ENCODE results near the gene ATP6V1E1.

Gene ATP6V1E1

GRCh38 chr22:17633998-17634323, 5.4 kb upstream of the ATP6V1E1 start:
- DNase-seq (ENCODE audit: low read depth, low spot score) = no peak

- DNase-seq (ENCODE audit: low read depth, low spot score) = peak; percentile 47
Measured at GRCh38 chr22:17633217-17633997, 4.9 kb upstream of the ATP6V1E1 start.

- DNase-seq (ENCODE audit: low read depth, low spot score) = no peak
Measured at GRCh38 chr22:17631076-17631565, 2.6 kb upstream of the ATP6V1E1 start.

GRCh38 chr22:17629641-17630040, 1.1 kb upstream of the ATP6V1E1 start:
- DNase-seq (ENCODE audit: low read depth, low spot score) = no peak

- no peak for DNase-seq (ENCODE audit: low read depth, low spot score)
Measured at GRCh38 chr22:17629173-17629489, 582 bp upstream of the ATP6V1E1 start.

- DNase-seq (ENCODE audit: low read depth, low spot score) = peak; percentile 30
Measured at GRCh38 chr22:17627961-17628405, 566 bp downstream of the ATP6V1E1 start.

GRCh38 chr22:17613280-17613679, 15.3 kb downstream of the ATP6V1E1 start:
- DNase-seq (ENCODE audit: low read depth, low spot score) = no peak

GRCh38 chr22:17612057-17612456, 16.5 kb downstream of the ATP6V1E1 start:
- no peak for DNase-seq (ENCODE audit: low read depth, low spot score)

- DNase-seq (ENCODE audit: low read depth, low spot score) = no peak
Measured at GRCh38 chr22:17607891-17608521, 20.5 kb downstream of the ATP6V1E1 start.

- DNase-seq (ENCODE audit: low read depth, low spot score) = no peak
Measured at GRCh38 chr22:17606496-17606895, 22.1 kb downstream of the ATP6V1E1 start.

- no peak for DNase-seq (ENCODE audit: low read depth, low spot score)
Measured at GRCh38 chr22:17603668-17604067, 24.9 kb downstream of the ATP6V1E1 start.

- DNase-seq (ENCODE audit: low read depth, low spot score) = peak; percentile 43
Measured at GRCh38 chr22:17601031-17601430, 27.5 kb downstream of the ATP6V1E1 start.

- DNase-seq (ENCODE audit: low read depth, low spot score) = no peak
Measured at GRCh38 chr22:17598318-17598717, 30.2 kb downstream of the ATP6V1E1 start.

- no peak for DNase-seq (ENCODE audit: low read depth, low spot score)
Measured at GRCh38 chr22:17597217-17597616, 31.3 kb downstream of the ATP6V1E1 start.

- no peak for DNase-seq (ENCODE audit: low read depth, low spot score)
Measured at GRCh38 chr22:17596226-17596625, 32.3 kb downstream of the ATP6V1E1 start.

- no peak for DNase-seq (ENCODE audit: low read depth, low spot score)
Measured at GRCh38 chr22:17592201-17592600, 36.3 kb downstream of the ATP6V1E1 start.

- no peak for DNase-seq (ENCODE audit: low read depth, low spot score)
Measured at GRCh38 chr22:17590586-17590985, 38.0 kb downstream of the ATP6V1E1 start.

- DNase-seq (ENCODE audit: low read depth, low spot score) = no peak
Measured at GRCh38 chr22:17589810-17590375, 38.7 kb downstream of the ATP6V1E1 start.

GRCh38 chr22:17588606-17589005, 39.9 kb downstream of the ATP6V1E1 start:
- DNase-seq (ENCODE audit: low read depth, low spot score) = no peak

- peak; percentile 33 for DNase-seq (ENCODE audit: low read depth, low spot score)
Measured at GRCh38 chr22:17587629-17588028, 40.9 kb downstream of the ATP6V1E1 start.

- DNase-seq (ENCODE audit: low read depth, low spot score) = no peak
Measured at GRCh38 chr22:17586831-17587440, 41.6 kb downstream of the ATP6V1E1 start.

- no peak for DNase-seq (ENCODE audit: low read depth, low spot score)
Measured at GRCh38 chr22:17583151-17583550, 45.4 kb downstream of the ATP6V1E1 start.

GRCh38 chr22:17581631-17582030, 46.9 kb downstream of the ATP6V1E1 start:
- no peak for DNase-seq (ENCODE audit: low read depth, low spot score)
